Bone marrow (tissue), 2 donors: ENCODE data around the gene MICU2.

ENCODE experiments used
- DNase-seq, 2 donors: peaks; one replicate each; lab custom pipeline; 2025; lab: John Stamatoyannopoulos, UW

Gene MICU2

GRCh38 chr13:21603531-21604448, at the start of gene MICU2:
TSS of gene MICU2 (minus strand) at chr13:21604170. CDS start at chr13:21604148, 22 bp downstream.
- DNase-seq = peak; percentile 83 to 99

GRCh38 chr13:21641629-21642028, 37.7 kb upstream of the MICU2 start:
- no peak for DNase-seq

GRCh38 chr13:21639561-21639960, 35.6 kb upstream of the MICU2 start:
- no peak for DNase-seq

- DNase-seq = no peak
Observed at GRCh38 chr13:21638319-21639282, 34.6 kb upstream of the MICU2 start.

- DNase-seq = peak in 1 of 2 donors; percentile 7
Observed at GRCh38 chr13:21637296-21637695, 33.3 kb upstream of the MICU2 start.

GRCh38 chr13:21636656-21637055, 32.7 kb upstream of the MICU2 start:
- no peak for DNase-seq

GRCh38 chr13:21632196-21632595, 28.2 kb upstream of the MICU2 start:
- DNase-seq = no peak

GRCh38 chr13:21625366-21625765, 21.4 kb upstream of the MICU2 start:
- peak in 1 of 2 donors; percentile 48 for DNase-seq

- no peak for DNase-seq
Observed at GRCh38 chr13:21620861-21621260, 16.9 kb upstream of the MICU2 start.

- no peak for DNase-seq
Observed at GRCh38 chr13:21619633-21620220, 15.8 kb upstream of the MICU2 start.

- DNase-seq = no peak
Observed at GRCh38 chr13:21616880-21617279, 12.9 kb upstream of the MICU2 start.

- no peak for DNase-seq
Observed at GRCh38 chr13:21616205-21616866, 12.4 kb upstream of the MICU2 start.

- no peak for DNase-seq
Observed at GRCh38 chr13:21615427-21615826, 11.5 kb upstream of the MICU2 start.

- no peak for DNase-seq
Observed at GRCh38 chr13:21613791-21614190, 9.8 kb upstream of the MICU2 start.

- DNase-seq = no peak
Observed at GRCh38 chr13:21611385-21611784, 7.4 kb upstream of the MICU2 start.

GRCh38 chr13:21610687-21611086, 6.7 kb upstream of the MICU2 start:
- DNase-seq = no peak

- DNase-seq = no peak
Observed at GRCh38 chr13:21608961-21609360, 5.0 kb upstream of the MICU2 start.

GRCh38 chr13:21606796-21607195, 2.8 kb upstream of the MICU2 start:
- no peak for DNase-seq

- no peak for DNase-seq
Observed at GRCh38 chr13:21606251-21606650, 2.3 kb upstream of the MICU2 start.

- no peak for DNase-seq
Observed at GRCh38 chr13:21596722-21597121, 7.2 kb downstream of the MICU2 start.

- no peak for DNase-seq
Observed at GRCh38 chr13:21595546-21595822, 8.5 kb downstream of the MICU2 start.
